ENCODE data around the gene C5orf15.

DNA sequence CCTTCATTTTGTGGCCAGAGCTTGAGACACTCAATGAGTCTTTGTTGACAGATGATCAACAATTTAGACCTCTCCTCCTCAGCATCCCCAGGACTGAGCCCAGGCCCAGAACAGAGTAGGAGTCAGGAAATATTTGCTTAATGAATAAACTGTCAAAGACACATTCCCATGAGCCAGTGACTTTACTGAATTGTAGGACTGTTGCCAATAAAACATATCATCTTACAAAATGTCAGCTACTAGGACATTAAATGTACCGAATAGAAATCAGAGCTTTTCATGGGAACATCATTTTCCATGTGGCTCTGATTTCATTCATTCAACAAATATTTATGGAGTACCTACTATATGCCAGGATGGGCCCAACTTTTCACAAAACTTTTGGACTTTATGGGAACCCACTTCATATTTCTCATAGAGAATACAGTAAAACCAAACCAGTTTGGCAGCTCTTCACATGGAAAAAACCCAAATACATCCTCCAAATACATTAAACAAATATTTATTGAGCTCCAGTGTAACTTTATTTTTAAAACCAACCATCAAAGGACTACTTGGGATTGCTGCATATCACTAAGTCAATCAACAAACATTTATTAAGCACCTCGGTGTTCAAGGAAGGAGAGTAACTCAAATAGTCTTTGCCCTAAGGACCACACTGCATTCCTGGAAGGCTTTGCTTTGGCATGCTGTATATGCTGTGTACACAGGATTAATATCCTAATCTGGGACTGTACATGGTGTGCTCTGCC is 24.9 kb upstream of the C5orf15 start:
- no peak for TF ChIP-seq POLR2A (IDR thresholded peaks at IDR 0.05)
- TF ChIP-seq, protein P1, sequence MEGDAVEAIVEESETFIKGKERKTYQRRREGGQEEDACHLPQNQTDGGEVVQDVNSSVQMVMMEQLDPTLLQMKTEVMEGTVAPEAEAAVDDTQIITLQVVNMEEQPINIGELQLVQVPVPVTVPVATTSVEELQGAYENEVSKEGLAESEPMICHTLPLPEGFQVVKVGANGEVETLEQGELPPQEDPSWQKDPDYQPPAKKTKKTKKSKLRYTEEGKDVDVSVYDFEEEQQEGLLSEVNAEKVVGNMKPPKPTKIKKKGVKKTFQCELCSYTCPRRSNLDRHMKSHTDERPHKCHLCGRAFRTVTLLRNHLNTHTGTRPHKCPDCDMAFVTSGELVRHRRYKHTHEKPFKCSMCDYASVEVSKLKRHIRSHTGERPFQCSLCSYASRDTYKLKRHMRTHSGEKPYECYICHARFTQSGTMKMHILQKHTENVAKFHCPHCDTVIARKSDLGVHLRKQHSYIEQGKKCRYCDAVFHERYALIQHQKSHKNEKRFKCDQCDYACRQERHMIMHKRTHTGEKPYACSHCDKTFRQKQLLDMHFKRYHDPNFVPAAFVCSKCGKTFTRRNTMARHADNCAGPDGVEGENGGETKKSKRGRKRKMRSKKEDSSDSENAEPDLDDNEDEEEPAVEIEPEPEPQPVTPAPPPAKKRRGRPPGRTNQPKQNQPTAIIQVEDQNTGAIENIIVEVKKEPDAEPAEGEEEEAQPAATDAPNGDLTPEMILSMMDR (IDR thresholded peaks at IDR 0.05), result no peak
